ENCODE measurements around the gene CDK8. TPM values are rescaled to one million over a fixed set of nuclear protein-coding genes. Genes with fewer than 3 reads are reported as not detected.

CDK8 gene
- total and polyA plus RNA-seq, 9 of the 15 experiments (the other 6 are each of a cell fraction or from before 2014, with no cell fraction given): 11.3 to 33.7 (median 20.3) TPM

GRCh38 chr13:26400545-26400944 is 146.6 kb downstream of the CDK8 start:
- H4K20me1 ChIP-seq (replicated peaks; ENCODE audit: control insufficient read depth, insufficient read depth, low read length): no peaks in the 10 kb centered on the region
- no TSS peak for BruUV-seq (replicated peaks)
- no peaks in the 10 kb centered on the region for H3K4me1 ChIP-seq (replicated peaks in 1 of 2; ENCODE audit: control insufficient read depth in 2 of 2, insufficient read depth in 2 of 2, low read length in 2 of 2)
- no peaks in the 10 kb centered on the region for H3K9me3 ChIP-seq (replicated peaks; ENCODE audit: control insufficient read depth, insufficient read depth, low read depth, low read length)
- H3K4me3 ChIP-seq: no peak overlapping the region
- H3K27ac ChIP-seq (ENCODE audit: extremely low read depth, low read depth, low read length): no peak overlapping the region
- H3K79me2 ChIP-seq (ENCODE audit: control insufficient read depth, insufficient read depth, low read length): no peaks in the 10 kb centered on the region
- FAIRE-seq: no peak
- H3K4me2 ChIP-seq (ENCODE audit: insufficient read depth, low read length): no peak overlapping the region
- WGBS (ENCODE audit: insufficient coverage, low coverage, missing lambda C conversion rate): 100% methylated on average over 1 of the region's 1 CpG
- H2AFZ ChIP-seq (ENCODE audit: low read depth, low read length): no peak overlapping the region
- H3K9me1 ChIP-seq (ENCODE audit: control insufficient read depth, insufficient read depth, low read length): no peaks in the 10 kb centered on the region
- CTCF ChIA-PET (ENCODE audit: low intra/inter-chr PET ratio): no interaction called here
- no peak for ATAC-seq
- POLR2A ChIA-PET: no interaction called here
- no peak for DNase-seq (ENCODE audit: extremely low read depth in 1 of 4, low spot score in 3 of 4)
- in situ Hi-C loops (cut with MboI): no loop called here
- H3K27me3 ChIP-seq (ENCODE audit: control insufficient read depth in 2 of 2, insufficient read depth in 2 of 2, low read length in 2 of 2): no peaks in the 10 kb centered on the region
- no peak for TF ChIP-seq HOMEZ (CRISPR knock-in tag; IDR thresholded peaks at IDR 0.05)
- TF ChIP-seq SETDB1 (IDR thresholded peaks at IDR 0.05; ENCODE audit: low read length): no peak
- no peak for TF ChIP-seq MTA1 (IDR thresholded peaks at IDR 0.05; ENCODE audit: borderline replicate concordance)
- intact Hi-C loops (cut with micrococcal nuclease): no loop called here
- no peak overlapping the region for H3K9ac ChIP-seq (ENCODE audit: insufficient read depth in 1 of 2, low read depth in 2 of 2, low read length in 2 of 2)
- peaks cover 22% of the 10 kb centered on the region; the same call in 2 of the 3 replicates for H3K36me3 ChIP-seq (ENCODE audit: control insufficient read depth, insufficient read depth, low read length)

- intact Hi-C loops (cut with micrococcal nuclease): no loop called here
- no peak for DNase-seq (ENCODE audit: extremely low read depth in 1 of 4, low spot score in 3 of 4)
- ATAC-seq: no peak
- Histone ChIP-seq H3K9me3 (replicated peaks; ENCODE audit: control insufficient read depth, insufficient read depth, low read depth, low read length) (no peaks in the 10 kb centered on the region), H2AFZ (ENCODE audit: low read depth, low read length) (no peak overlapping the region), H3K4me1 (replicated peaks in 1 of 2; ENCODE audit: control insufficient read depth in 2 of 2, insufficient read depth in 2 of 2, low read length in 2 of 2) (no peaks in the 10 kb centered on the region), H3K27ac (ENCODE audit: extremely low read depth, low read depth, low read length) (no peak overlapping the region), H3K79me2 (ENCODE audit: control insufficient read depth, insufficient read depth, low read length) (no peaks in the 10 kb centered on the region), H3K4me2 (ENCODE audit: insufficient read depth, low read length) (no peak overlapping the region), H4K20me1 (replicated peaks; ENCODE audit: control insufficient read depth, insufficient read depth, low read length) (no peaks in the 10 kb centered on the region), H3K9ac (ENCODE audit: insufficient read depth in 1 of 2, low read depth in 2 of 2, low read length in 2 of 2) (no peak overlapping the region), H3K36me3 (ENCODE audit: control insufficient read depth, insufficient read depth, low read length) (peaks cover 22% of the 10 kb centered on the region; the same call in 2 of the 3 replicates), H3K27me3 (ENCODE audit: control insufficient read depth in 2 of 2, insufficient read depth in 2 of 2, low read length in 2 of 2) (no peaks in the 10 kb centered on the region), H3K4me3 (no peak overlapping the region), H3K9me1 (ENCODE audit: control insufficient read depth, insufficient read depth, low read length) (no peaks in the 10 kb centered on the region)
- no peak for FAIRE-seq
- ChIA-PET CTCF (ENCODE audit: low intra/inter-chr PET ratio) (no interaction called here), POLR2A (no interaction called here)
- no TSS peak for BruUV-seq (replicated peaks)
- 78% methylated on average over 6 of the region's 6 CpGs for WGBS (ENCODE audit: insufficient coverage, low coverage, missing lambda C conversion rate)
- in situ Hi-C loops (cut with MboI): no loop called here
- no peak for TF ChIP-seq ATF3 (IDR thresholded peaks at IDR 0.05)
- no peak for TF ChIP-seq ATF3 (CRISPR knock-in tag; conservative IDR thresholded peaks at IDR 0.05)
- TF ChIP-seq ASH1L (IDR thresholded peaks at IDR 0.05; ENCODE audit: borderline replicate concordance, low read depth, partially characterized antibody): no peak
- TF ChIP-seq ZNF174 (CRISPR knock-in tag; IDR thresholded peaks at IDR 0.05): no peak
- TF ChIP-seq SLC30A9 (CRISPR knock-in tag; IDR thresholded peaks at IDR 0.05): no peak
- TF ChIP-seq ZNF644 (tag; IDR thresholded peaks at IDR 0.05; ENCODE audit: low read depth): no peak
- TF ChIP-seq ZNF507 (tag; conservative IDR thresholded peaks at IDR 0.05): no peak
- no peak for TF ChIP-seq BRD4 (IDR thresholded peaks at IDR 0.05)
- no peak for TF ChIP-seq POLR2H (tag; IDR thresholded peaks at IDR 0.05; ENCODE audit: low read depth)
- no peak for TF ChIP-seq TFAM (CRISPR knock-in tag; conservative IDR thresholded peaks at IDR 0.05)
- TF ChIP-seq, protein P1, sequence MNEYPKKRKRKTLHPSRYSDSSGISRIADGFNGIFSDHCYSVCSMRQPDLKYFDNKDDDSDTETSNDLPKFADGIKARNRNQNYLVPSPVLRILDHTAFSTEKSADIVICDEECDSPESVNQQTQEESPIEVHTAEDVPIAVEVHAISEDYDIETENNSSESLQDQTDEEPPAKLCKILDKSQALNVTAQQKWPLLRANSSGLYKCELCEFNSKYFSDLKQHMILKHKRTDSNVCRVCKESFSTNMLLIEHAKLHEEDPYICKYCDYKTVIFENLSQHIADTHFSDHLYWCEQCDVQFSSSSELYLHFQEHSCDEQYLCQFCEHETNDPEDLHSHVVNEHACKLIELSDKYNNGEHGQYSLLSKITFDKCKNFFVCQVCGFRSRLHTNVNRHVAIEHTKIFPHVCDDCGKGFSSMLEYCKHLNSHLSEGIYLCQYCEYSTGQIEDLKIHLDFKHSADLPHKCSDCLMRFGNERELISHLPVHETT (CRISPR knock-in tag; conservative IDR thresholded peaks at IDR 0.05 in 1 of 2, IDR thresholded peaks at IDR 0.05 in 1 of 2): no peak
Measured at GRCh38 chr13:26401069-26401468, 147.1 kb downstream of the CDK8 start.

Measured in K562 (cell line).